GM19025 (cell line): ENCODE data around the gene GLB1L2.
"Not testable (repeated sequence)": the region's sequence is repeated elsewhere in the genome, so short reads cannot be mapped to it uniquely, and the experiment has no call there.

Experiments
- ATAC-seq: cut with Tn5 transposase; IDR thresholded peaks from one replicate; pipeline ENCODE4 v1.9.1; 2021; ENCODE audit warnings: mild to moderate bottlenecking, low read depth, moderate library complexity; ENCODE audit not compliant: unreplicated experiment

The GLB1L2 gene

GRCh38 chr11:134317103-134317502 lies 14.7 kb upstream of the GLB1L2 start:
- ATAC-seq: no peak

- not testable (repeated sequence) for ATAC-seq
Observed at GRCh38 chr11:134321373-134321772, 10.4 kb upstream of the GLB1L2 start.

GRCh38 chr11:134322553-134322952 lies 9.2 kb upstream of the GLB1L2 start:
- ATAC-seq: no peak

- no peak for ATAC-seq
Observed at GRCh38 chr11:134328433-134328832, 3.4 kb upstream of the GLB1L2 start.

- no peak for ATAC-seq
Observed at GRCh38 chr11:134330611-134331353, 1.0 kb upstream of the GLB1L2 start.

- ATAC-seq: peak; percentile 17
Observed at GRCh38 chr11:134332189-134332631, 422 bp downstream of the GLB1L2 start.

GRCh38 chr11:134332782-134333181 lies 994 bp downstream of the GLB1L2 start:
- no peak for ATAC-seq

- ATAC-seq: no peak
Observed at GRCh38 chr11:134333312-134333711, 1.5 kb downstream of the GLB1L2 start.

- no peak for ATAC-seq
Observed at GRCh38 chr11:134333946-134334345, 2.2 kb downstream of the GLB1L2 start.

GRCh38 chr11:134334796-134335571 lies 3.2 kb downstream of the GLB1L2 start:
- no peak for ATAC-seq

GRCh38 chr11:134337051-134337450 lies 5.3 kb downstream of the GLB1L2 start:
- no peak for ATAC-seq

GRCh38 chr11:134338068-134338467 lies 6.3 kb downstream of the GLB1L2 start:
- ATAC-seq: no peak

- no peak for ATAC-seq
Observed at GRCh38 chr11:134338654-134339053, 6.9 kb downstream of the GLB1L2 start.

GRCh38 chr11:134339756-134340155 lies 8.0 kb downstream of the GLB1L2 start:
- no peak for ATAC-seq

- ATAC-seq: no peak
Observed at GRCh38 chr11:134340354-134340964, 8.7 kb downstream of the GLB1L2 start.

- ATAC-seq: no peak
Observed at GRCh38 chr11:134341805-134342571, 10.2 kb downstream of the GLB1L2 start.

GRCh38 chr11:134342572-134343340 lies 11.0 kb downstream of the GLB1L2 start:
- ATAC-seq: no peak

GRCh38 chr11:134343646-134344045 lies 11.9 kb downstream of the GLB1L2 start:
- no peak for ATAC-seq

GRCh38 chr11:134344497-134345236 lies 12.9 kb downstream of the GLB1L2 start:
- not testable (repeated sequence) for ATAC-seq
